NCI-H446 treated with DMSO at 0.1 percent for 48 hours (cell line): ENCODE measurements around the gene BTBD16.

Experiments used
- DNase-seq: peaks from one replicate; lab custom pipeline; 2025; lab: John Stamatoyannopoulos, UW

The BTBD16 gene

GRCh38 chr10:122273966-122274545, 3.0 kb downstream of the BTBD16 start:
- DNase-seq, result no peak

DNA sequence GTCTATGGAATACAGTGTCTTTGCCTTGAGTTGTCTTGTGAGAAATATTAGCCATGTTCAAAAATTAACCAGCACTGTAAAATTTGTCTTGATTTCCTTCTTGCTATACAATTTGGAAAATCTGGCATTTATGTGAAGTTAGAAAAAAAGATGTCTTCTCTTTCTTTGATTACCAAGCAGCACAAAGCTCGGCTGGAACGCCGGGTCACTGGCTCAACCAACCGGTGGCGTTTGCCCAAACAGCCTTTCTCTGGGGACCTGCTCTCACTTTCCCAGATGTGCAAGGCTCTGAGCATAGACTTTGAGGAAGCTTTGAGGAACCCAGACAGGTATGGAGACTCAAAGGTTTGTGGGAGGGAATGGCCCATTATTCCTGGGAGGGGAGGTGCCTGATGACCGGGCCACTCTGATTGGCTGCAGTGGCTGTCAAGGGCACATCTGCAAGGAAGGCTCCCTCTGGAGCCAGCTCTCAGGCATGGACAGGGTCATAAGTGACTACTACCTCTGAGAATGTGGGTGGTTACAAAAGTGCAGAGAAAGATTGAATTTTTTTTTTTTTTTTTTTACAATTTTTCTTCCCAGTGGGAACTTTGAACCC, 5.6 kb downstream of the BTBD16 start:
- DNase-seq, result no peak

DNA sequence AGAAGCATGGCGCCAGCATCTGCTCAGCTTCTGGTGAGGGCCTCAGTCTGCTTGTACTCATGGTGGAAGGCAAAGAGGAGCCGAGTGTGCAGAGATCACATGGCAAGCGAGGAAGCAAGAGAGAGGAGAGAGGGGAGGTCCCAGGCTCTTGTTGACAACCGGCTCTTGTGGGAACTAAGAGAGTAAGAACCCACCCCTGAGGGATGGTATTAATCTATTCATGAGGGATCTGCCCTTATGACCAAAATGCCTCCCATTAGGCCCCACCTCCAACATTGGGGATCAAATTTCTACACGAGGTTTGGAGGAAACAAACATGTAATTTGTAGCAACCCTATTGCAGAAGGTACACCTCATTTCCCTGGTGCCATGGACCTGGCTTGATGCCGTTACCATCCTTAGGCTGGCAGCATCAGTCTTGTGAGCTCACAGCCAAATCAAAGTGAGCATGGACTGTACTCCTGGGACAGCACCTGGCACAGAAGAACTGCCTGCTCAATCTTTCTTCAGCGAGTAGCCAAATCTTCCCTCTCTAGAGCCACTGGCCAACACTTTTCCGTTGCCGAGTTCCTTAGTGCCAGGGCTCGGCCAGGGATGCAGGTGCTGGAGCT, 6.5 kb downstream of the BTBD16 start:
- DNase-seq, result no peak

DNA sequence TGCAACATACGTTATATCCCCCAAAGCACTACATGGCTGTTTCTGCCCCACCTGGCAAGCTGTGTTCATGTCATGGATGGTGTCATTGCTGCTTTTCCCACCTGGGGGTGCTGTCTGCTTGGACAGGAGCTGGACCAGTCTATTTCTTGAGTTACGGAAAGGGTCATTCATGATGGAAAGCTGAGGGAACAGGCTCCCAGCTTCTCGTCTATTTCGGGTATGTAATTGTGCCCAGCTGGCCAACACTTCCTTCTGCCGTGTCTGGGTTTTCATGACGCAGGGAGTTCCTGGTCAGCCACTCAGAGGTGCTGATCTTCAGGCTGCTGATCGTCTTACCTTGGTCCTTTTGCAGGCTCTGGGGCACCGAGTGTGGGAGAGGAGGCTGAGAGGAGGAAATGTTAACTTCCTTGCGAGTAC, 8.6 kb downstream of the BTBD16 start:
- DNase-seq, result peak; percentile 1

DNA sequence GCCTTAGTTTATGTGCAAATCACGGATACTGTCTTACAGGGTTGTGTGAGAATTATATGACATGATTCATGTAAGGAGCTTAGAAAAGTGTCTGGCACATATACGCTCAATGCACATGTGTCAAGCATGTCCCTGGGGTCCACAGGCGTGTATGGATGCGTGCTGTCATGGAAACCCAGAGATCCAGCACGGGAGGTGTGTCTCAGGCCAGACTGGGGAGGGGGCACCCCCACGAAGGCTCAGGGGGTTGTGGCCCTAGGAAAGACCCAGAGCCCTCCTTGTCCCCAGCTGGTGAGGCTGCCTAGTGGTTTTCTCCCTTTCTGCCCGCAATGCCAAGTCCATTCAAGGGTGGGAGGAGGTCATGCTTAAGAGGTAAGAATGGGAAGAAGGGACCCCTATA, 9.1 kb downstream of the BTBD16 start:
- DNase-seq, result no peak

DNA sequence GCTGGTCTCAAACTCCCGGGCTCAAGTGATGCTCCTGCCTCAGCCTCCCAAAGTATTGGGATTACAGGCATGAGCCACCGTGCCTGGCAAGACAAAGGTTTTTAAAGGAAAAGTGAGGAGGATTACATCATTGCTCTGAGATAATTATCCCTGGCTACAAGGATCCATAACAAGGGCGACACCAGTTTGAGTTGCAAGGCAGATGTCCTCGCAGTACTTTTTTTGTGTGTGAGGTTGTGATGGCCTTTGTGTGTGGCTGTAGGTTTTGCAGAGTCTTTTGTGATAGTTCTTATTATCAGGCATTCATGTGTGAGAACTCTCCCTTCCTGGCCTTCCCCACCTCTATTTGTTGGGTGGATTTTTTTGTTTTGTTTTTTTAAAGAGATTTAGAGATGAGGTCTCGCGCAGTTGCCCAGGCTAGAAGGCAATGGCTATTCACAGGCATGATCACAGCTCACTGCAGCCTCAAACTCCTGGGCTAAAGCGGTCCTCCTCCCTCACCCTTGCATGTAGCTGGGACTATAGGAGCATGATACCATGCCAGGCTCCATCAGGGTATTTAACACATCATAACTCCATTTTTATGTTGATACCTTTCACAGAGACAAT, 10.0 kb downstream of the BTBD16 start:
- no peak for DNase-seq

- no peak for DNase-seq
Observed at GRCh38 chr10:122281751-122282150, 10.7 kb downstream of the BTBD16 start.

- DNase-seq, result no peak
Observed at GRCh38 chr10:122282253-122282671, 11.2 kb downstream of the BTBD16 start.

DNA sequence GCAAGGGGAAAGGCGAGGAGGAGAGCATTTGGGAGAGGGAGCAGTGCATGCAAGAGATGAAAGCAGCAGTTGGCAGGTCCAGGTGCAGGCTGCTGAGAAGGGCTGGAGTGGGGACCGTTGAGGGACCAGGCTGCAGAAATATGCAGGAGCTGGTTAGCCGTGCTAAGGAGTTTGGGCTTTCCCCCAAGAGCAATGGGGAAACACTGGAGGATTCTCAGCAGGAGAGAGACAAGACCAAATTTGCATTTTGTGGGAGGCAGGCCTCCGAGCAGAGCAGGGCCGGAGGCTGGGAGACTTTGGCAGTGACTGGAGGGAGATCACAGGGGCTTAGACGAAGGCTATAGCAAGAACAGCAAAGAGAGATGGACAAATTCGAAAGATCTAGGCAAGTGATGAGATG, 11.8 kb downstream of the BTBD16 start:
- no peak for DNase-seq

DNA sequence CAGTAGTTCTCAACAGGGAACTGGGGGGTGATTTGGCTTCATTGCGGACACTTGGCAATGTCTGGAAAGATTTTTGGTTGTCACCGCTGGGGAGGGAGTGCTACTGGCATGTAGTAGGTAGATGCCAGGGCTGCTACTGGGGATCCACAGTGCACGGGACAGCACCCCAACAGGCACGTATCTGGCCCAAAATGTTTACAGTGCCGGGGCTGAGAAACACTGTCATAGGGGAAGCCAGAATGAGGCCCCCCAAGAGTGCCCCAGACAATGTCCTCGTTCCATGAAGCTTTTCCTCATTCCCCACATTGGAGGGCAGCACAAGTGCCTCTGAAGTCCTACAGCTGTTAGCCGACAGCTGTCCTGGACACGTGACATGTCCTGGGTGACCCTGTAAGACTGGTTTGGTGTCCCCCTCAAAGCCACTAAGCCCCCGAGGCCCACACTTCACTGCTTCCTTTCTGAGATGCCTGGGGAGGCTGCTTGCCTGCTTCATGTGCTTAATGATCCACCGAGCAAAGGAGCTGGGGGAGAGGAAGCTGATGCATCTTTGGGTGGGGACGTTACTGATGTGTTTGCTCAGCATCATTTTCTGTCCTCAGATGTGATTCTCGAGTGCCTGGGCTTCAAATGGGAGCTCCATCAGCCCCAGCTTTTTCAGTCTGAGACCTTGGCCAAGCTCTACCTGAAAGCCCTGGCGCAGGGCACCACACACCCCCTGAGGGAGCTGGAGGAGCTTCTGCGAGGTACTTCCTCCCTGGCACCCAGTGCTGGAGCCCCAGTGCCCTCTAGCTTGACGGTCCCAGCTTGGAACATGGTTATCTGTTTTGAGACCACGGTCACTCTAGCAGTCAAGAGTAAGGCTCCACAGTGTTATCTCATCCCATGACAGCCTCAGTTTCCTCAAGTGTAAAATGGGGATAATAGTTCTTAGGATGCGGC, 14.7 kb downstream of the BTBD16 start:
- no peak for DNase-seq

GRCh38 chr10:122286867-122287266, 15.8 kb downstream of the BTBD16 start:
- peak; percentile 54 for DNase-seq

- DNase-seq, result no peak
Observed at GRCh38 chr10:122287570-122287969, 16.5 kb downstream of the BTBD16 start.

DNA sequence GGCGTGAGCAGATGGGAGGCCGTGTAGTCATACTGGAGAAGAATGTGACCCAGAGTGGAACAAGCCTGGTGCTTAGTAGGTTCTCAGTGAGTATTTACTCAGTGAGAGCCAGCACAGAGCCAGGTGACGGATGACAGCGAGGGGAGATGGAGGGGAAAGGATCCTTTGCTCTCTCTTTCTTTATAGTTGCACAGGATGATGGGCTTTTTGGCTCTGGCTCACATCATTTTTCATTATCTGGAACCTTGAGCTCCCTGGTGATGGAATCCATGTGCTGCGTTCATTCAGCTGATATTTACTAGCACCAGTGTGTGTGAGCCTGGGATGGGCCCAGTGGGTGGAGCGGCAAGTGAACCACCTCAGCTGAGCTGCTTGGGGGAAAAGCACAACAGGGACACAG, 17.2 kb downstream of the BTBD16 start:
- DNase-seq, result no peak

DNA sequence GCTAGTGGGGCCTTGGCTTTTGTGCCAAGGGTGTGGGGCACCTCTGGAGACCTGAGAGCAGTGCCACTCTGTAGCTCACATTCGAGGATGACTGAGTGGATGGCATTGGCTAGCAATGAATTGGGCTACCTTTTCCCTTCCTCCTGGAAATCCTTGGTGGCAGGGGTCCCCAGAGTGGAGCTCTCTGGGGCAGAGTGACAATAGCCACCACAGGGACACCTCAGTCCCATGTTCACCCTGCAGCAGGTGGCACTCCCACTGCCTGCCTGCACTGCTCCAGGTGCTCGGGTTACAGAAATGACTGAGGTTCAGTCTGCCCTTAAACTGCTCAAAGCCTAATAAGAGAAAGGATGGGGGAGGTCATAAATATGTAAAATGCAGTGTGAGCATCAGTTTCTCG, 17.8 kb downstream of the BTBD16 start:
- no peak for DNase-seq

DNA sequence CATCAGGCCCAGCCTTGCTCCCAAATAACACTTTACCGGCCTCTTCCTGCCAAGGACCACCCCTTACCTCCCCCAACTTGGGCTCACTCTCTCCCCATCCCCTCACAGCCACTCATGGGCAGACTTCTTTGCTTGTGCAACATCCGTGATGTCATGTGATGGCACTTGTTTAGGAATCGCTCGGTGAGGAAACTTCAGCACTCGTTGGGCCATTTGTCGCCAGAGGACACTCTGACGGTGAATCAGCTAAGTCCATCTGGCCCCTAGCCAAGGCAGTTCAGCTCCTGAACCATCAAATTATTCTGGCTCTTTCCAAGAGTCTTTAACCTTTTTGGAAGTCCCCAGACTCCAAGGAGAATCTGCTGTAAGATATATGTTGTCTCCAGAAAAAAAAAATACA, 19.2 kb downstream of the BTBD16 start:
- no peak for DNase-seq

GRCh38 chr10:122290833-122291532, 19.9 kb downstream of the BTBD16 start:
- no peak for DNase-seq

DNA sequence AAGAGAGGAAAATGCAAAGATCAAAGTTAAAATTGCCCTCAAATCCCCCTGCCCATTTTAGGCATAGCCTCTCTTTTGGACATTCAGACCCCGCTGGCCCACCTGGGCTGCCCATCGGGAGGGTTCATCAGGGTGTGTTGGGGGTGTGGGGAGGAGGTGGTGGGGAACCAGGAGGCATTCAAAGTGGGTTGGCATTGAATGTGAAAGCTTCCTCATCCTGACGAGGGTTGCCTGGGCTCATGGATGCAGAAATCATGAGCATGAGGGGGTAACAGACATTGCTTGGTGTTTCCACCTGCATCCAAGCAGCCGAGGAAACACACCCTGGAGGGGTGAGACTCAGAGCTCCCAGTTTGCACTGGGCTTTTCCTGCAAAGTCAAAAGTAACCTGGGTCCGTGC, 20.6 kb downstream of the BTBD16 start:
- no peak for DNase-seq

DNA sequence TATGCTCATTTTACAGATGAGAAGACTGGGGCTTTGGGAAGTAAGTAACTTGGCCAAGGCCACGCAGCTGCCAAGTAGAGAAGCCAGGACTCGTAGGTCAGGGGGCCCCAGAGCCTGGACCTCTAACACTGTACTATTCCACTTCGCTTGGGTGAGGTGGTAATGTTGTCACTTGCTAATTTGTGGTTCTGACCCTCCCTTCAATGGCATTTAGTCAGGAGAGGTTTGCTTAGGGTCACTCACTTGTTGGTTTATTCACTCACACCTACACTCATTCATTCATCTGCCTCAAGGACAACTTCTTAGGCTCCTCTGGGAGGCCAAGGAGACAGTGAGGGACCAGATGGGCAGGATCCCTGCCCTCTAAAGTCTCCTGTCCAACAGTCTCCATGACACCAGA, 21.3 kb downstream of the BTBD16 start:
- no peak for DNase-seq

DNA sequence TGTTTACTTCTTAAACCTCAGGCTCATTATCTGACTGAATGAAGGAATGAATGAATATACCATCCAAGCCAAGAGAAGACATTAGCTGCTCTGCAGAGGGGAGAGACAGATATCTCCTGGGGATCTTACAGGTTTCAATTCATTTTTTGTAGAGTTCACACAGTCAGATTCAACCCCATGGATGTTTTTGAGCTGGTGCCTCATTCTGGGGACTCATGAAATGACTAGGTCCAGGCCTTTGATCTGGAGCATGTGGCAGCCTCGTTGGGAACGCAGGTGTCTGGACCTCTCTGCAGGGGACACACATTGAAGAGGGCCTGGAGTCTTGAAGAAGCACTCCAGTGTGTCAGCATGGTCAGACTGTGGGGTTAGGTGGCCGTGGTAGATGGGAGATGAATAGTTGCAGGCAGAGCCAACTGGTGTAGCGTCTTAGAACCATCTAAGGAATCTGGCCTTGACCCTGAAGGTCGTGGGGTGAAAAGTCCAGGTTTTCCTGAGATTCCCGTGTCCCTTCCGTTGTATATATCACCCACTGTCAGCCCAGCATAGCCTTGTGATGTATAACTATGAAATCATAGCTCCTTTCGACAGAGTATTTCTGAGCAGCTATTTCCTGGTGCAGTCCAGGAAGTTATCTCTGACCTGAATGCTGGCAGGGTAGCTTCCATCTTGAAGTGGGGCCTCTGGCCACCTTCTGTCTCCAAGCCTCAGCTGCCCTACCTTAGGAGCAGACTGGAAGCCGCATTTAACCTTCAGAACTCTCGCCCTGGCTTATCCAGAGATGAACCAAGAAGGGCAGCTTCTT, 22.3 kb downstream of the BTBD16 start:
- DNase-seq, result no peak

DNA sequence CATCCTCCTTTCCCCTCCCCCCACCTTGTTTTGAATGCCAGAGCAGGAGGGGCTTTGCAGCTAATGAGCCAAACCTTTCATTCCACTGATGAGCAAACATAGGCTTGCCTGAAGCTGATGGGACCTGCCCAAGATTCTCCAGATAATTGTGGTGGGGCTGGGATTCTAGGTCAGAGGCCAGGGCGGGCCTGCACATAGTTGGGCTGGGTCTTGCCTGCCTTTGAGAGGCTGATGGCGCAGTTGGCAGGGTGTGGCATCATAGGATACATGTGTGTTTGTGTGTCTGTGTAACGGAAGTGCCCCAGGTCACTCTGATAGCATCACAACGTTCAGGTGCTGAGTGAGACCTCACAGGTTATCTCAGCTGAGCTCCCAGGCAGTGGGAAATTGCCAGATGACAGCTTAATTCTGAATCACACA, 22.9 kb downstream of the BTBD16 start:
- DNase-seq, result no peak
